K562 (cell line): ENCODE results near the gene ZBTB2. TPM values are rescaled to one million over a fixed set of nuclear protein-coding genes. Genes with fewer than 3 reads are reported as not detected.

Experiments used
- ATAC-seq: fragments of 200-7000 bp; cut with Tn5 transposase; 3 replicates; pipeline ENCODE4 v1.9.1; 2020; ENCODE audit warnings: moderate library complexity
- BruUV-seq: library from RNA; stranded (reverse); fragments of 400-500 nt; replicated peaks from 2 replicates; lab custom pipeline; 2021; lab: Mats Ljungman, UMichigan
- CTCF ChIA-PET: fragments of 300-600 bp; formaldehyde crosslinking; extraction: SDS; loops from one replicate; lab custom pipeline; 2021; ENCODE audit warnings: low intra/inter-chr PET ratio; lab: Yijun Ruan, JAX
- POLR2A ChIA-PET: fragments of 300-600, 350-650 bp; sonication (Branson Sonifier 250); formaldehyde crosslinking; extraction: SDS; loops from one replicate; lab custom pipeline; 2021; ENCODE audit warnings: antibody characterized with exemption, inconsistent platforms; lab: Yijun Ruan, JAX
- DNase-seq, 4 experiments: peaks; one replicate each; pipeline versions ENCODE4 v3.0.0 to v3.0.0-alpha.2; 2011 to 2018; ENCODE audit warnings: low spot score in 3 of 4, mixed read lengths in 3 of 4; ENCODE audit errors: extremely low read depth in 1 of 4
- FAIRE-seq: peaks from 2 replicates; lab custom pipeline; 2011; peaks lifted over from hg19 to GRCh38; lab: Jason Lieb, UNC
- H2AFZ ChIP-seq: 2 replicates; pipeline ENCODE4 v1.6.0; 2011; ENCODE audit warnings: low read depth, low read length, control low read depth, inconsistent platforms
- H3K27ac ChIP-seq: fragments of 200-600 bp; 3 replicates; pipeline ENCODE4 v1.8.0; 2011; ENCODE audit warnings: low read depth, mild to moderate bottlenecking, control low read depth, inconsistent platforms, low read length, moderate library complexity, mixed read lengths; ENCODE audit errors: extremely low read depth
- H3K27me3 ChIP-seq, 2 experiments: fragments of 300-600 bp in 1 of 2; 2 replicates in 1 of 2; 3 replicates in 1 of 2; pipeline versions ENCODE4 v1.6.0 to v1.8.0; 2011; ENCODE audit warnings: inconsistent platforms in 2 of 2, low read length in 2 of 2, mild to moderate bottlenecking in 1 of 2, mixed read lengths in 1 of 2, moderate library complexity in 1 of 2; ENCODE audit not compliant: control insufficient read depth in 2 of 2, insufficient read depth in 2 of 2
- H3K36me3 ChIP-seq: fragments of 300-600 bp; 3 replicates; pipeline ENCODE4 v1.8.0; 2011; ENCODE audit warnings: mild to moderate bottlenecking, low read length, inconsistent platforms; ENCODE audit not compliant: control insufficient read depth, insufficient read depth
- H3K4me1 ChIP-seq, 2 experiments: fragments of 200-600 bp in 1 of 2; replicated peaks in 1 of 2; 2 replicates in 1 of 2; 3 replicates in 1 of 2; pipeline versions ENCODE4 v1.5.1 to v1.8.0; 2011; ENCODE audit warnings: inconsistent platforms in 2 of 2, low read length in 2 of 2, mild to moderate bottlenecking in 1 of 2, mixed read lengths in 1 of 2, moderate library complexity in 1 of 2; ENCODE audit not compliant: control insufficient read depth in 2 of 2, insufficient read depth in 2 of 2
- H3K4me2 ChIP-seq: 2 replicates; pipeline ENCODE4 v1.6.1; 2011; ENCODE audit warnings: low read length, control low read depth, inconsistent platforms, mixed read lengths; ENCODE audit not compliant: insufficient read depth
- H3K4me3 ChIP-seq: fragments of 200-600 bp; sonication (generic), shearing (Covaris generic); 2 replicates; pipeline ENCODE4 v1.5.1; 2016; ENCODE audit warnings: control low read depth, inconsistent platforms
- H3K79me2 ChIP-seq: fragments of 200-600 bp; 3 replicates; pipeline ENCODE4 v1.8.0; 2011; ENCODE audit warnings: low read length, inconsistent platforms; ENCODE audit not compliant: control insufficient read depth, insufficient read depth
- H3K9ac ChIP-seq, 2 experiments: 2 replicates each; pipeline versions ENCODE4 v1.6.0 to v1.6.1; 2011; ENCODE audit warnings: low read depth in 2 of 2, low read length in 2 of 2, control low read depth in 1 of 2, inconsistent platforms in 1 of 2, mild to moderate bottlenecking in 1 of 2, mixed read lengths in 1 of 2; ENCODE audit not compliant: insufficient read depth in 1 of 2
- H3K9me1 ChIP-seq: one replicate; pipeline ENCODE4 v1.6.0; 2011; ENCODE audit warnings: inconsistent platforms, mild to moderate bottlenecking, low read length, moderate library complexity; ENCODE audit not compliant: control insufficient read depth, insufficient read depth
- H3K9me3 ChIP-seq: replicated peaks from 2 replicates; pipeline ENCODE4 v1.5.1; 2011; ENCODE audit warnings: low read depth, low read length, inconsistent platforms; ENCODE audit not compliant: control insufficient read depth, insufficient read depth
- H4K20me1 ChIP-seq: replicated peaks from 2 replicates; pipeline ENCODE4 v1.6.1; 2011; ENCODE audit warnings: low read length, inconsistent platforms, mixed read lengths; ENCODE audit not compliant: control insufficient read depth, insufficient read depth
- CLOCK ChIP-seq: fragments of 250-450 bp; sonication (Bioruptor Pico); IDR thresholded peaks from 2 replicates; pipeline ENCODE4 v1.4.0; 2020; ENCODE audit warnings: mild to moderate bottlenecking, moderate library complexity, borderline replicate concordance
- CREBBP ChIP-seq: IDR thresholded peaks from one replicate; pipeline ENCODE4 v1.6.1; 2012; ENCODE audit warnings: low read depth, mild to moderate bottlenecking, control low read depth, inconsistent platforms, low read length
- XRCC4 ChIP-seq: IDR thresholded peaks from one replicate; pipeline ENCODE4 v1.6.1; 2011; ENCODE audit not compliant: insufficient read depth, insufficient read length; ENCODE audit errors: extremely low read depth
- WGBS: fragments of 100-300 bp; shearing (Covaris generic); methylation state at CpG from one replicate; pipeline ENCODE4 v1.1.6; 2016; ENCODE audit warnings: low coverage, mixed read lengths; ENCODE audit not compliant: insufficient coverage; ENCODE audit errors: missing lambda C conversion rate; 5-methylcytosine and 5-hydroxymethylcytosine counted together
- in situ Hi-C: fragments of 300-500 bp; cut with MboI; formaldehyde crosslinking; loops from 4 replicates; pipeline ENCODE4 v1.15.0; 2018; ENCODE audit warnings: inconsistent platforms, mixed read lengths
- intact Hi-C: fragments of 100-400 bp; cut with micrococcal nuclease; formaldehyde crosslinking; loops from 2 replicates; pipeline ENCODE4 v1.14.2; 2022
- polyA plus RNA-seq, 8 experiments: library from polyadenylated mRNA; depleted of rRNA in 4 of 8; stranded (reverse) in 5 of 8; unstranded in 3 of 8; fragments of >200 nt; fragmentation: Nextera tagmentation in 2 of 8; fragmentation: Illumina TruSeq in 1 of 8; extraction: Ambion mirVana in 2 of 8; extraction: Trizol in 1 of 8; gene quantifications; 2 replicates each; pipeline versions ENCODE4 v1.2.1 to v1.2.3, GENCODE V29; 2011 to 2014; ENCODE audit warnings: inconsistent platforms in 1 of 8, missing spikeins in 1 of 8
- total RNA-seq, 7 experiments: library from RNA; depleted of rRNA in 6 of 7; stranded (reverse); fragments of >200 nt in 6 of 7; fragmentation: Illumina TruSeq in 2 of 7; extraction: Trizol in 2 of 7; gene quantifications; 2 replicates each; pipeline versions ENCODE4 v1.2.1 to v1.2.3, GENCODE V29; 2011 to 2021; ENCODE audit warnings: low replicate concordance in 1 of 7

Gene ZBTB2
- total and polyA plus RNA-seq, 9 of the 15 experiments (the other 6 are each of a cell fraction or from before 2014, with no cell fraction given): 5.1 to 26.2 (median 16.4) TPM

DNA sequence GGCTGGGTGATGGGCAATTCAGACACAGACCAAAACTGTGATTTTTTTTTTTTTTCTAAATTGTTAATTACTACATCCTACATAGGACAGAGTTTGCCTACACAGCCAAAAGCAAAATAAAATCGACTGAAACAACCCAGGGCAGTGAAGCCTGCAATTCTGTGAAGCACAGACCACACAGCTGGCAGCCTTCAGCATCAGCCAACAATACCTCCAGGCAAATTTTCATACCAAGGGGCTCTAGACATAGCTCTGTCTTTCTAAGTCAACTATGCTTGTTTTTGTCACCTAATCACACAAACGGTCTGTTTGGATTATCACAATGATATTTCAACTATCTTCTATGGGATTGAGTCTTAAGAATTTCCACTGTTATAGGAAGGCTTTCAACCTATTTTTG, 43.0 kb upstream of the ZBTB2 start:
- Histone ChIP-seq H3K9me1 (no peaks in the 10 kb centered on the region), H3K36me3 (peaks cover 64% of the 10 kb centered on the region), H3K27me3 (no peaks in the 10 kb centered on the region), H3K9me3 (no peaks in the 10 kb centered on the region), H3K9ac (no peak overlapping the region), H3K4me2 (no peak overlapping the region), H3K4me1 (no peaks in the 10 kb centered on the region; a peak in 1 of 5 replicates), H3K4me3 (no peak overlapping the region), H3K27ac (no peak overlapping the region), H3K79me2 (peaks cover 26% of the 10 kb centered on the region; the same call in 2 of the 3 replicates), H2AFZ (no peak overlapping the region)
- WGBS: 39% methylated on average over 2 of the region's 2 CpGs
- no TSS peak for BruUV-seq
- in situ Hi-C loops (no loop called here), intact Hi-C loops (no loop called here)
- POLR2A ChIA-PET: interaction anchor here (0.6 to 1.3 kb wide), 5 partner anchors 8 to 985 kb away, joined by 3 read pairs; no protein-coding TSS in a partner anchor
- DNase-seq (no peak), ATAC-seq (no peak), FAIRE-seq (no peak)
- CTCF ChIA-PET: no interaction called here
- TF ChIP-seq CLOCK (no peak), CREBBP (no peak), XRCC4 (no peak)
- TF ChIP-seq, all 486 proteins: peak for 0
- H4K20me1 ChIP-seq: no peaks in the 10 kb centered on the region
